ENCODE measurements around the gene DHODH.

Gene DHODH

DNA sequence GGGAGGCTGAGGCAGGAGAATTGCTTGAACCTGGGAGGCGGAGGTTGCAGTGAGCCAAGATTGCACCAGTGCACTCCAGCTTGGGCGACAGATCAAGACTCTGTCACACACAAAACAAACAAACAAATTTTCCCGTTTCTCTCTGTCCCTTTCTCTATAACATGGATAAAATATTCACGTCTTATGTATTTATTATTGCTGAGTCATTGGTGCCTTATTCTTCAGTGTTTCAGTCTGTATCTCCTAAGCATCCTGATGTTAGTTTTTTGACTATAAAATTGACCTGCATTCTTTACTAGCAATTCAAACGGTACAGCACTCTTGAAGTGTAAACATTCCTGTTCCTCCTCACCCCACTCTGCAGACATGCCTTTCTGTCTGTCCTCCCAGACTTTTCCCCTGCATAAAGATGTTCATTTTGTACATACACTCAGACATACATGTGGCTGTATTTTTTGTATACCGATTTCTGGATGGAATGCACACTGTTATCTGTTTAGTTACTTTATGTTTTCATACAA lies 16.4 kb downstream of the DHODH start:
- no CpG with 5 or more reads among the region's 6 CpGs for whole genome bisulfite sequencing, 2 donors (ENCODE audit: extremely low coverage in 2 of 2, insufficient read length in 2 of 2, insufficient replicate concordance in 1 of 2)
- peaks cover 3% of the 10 kb centered on the region for H3K79me1 ChIP-seq (ENCODE audit: low read depth, low read length)

DNA sequence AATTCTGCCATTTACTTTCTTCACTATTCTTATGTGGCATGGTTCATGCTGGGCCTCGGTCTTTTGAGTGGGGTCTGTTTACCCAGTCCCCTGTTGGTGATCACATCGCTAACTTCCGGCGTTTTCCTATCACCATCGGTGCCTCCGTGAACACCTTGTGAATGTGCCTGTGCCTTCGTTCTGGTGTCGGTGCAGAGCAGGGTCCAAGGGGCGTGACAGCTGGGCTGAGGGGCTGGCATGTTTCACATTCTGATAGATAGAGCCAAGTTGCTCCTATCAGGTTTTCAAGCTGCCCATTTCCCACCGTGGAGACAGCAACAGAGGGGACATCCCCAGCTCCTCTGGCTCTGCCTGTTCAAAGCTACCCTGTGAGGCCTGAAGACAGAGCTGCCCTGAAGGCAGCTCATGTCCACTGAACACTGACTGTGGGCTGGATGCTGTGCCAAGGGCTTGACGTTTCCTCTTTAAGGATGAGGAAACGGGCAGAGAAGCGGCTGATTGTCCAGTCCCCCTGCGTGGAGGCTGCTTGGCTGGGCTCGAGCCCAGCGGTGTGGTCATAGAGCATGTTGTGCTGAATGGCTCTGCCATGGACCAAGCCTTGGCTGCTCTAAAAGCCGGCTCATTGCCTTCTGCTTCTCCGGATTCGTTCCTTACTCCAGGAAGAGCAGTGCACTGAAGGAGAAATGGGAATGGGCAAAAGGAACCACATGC lies 17.0 kb downstream of the DHODH start:
- H3K9ac ChIP-seq (ENCODE audit: low read depth, low read length, poor library complexity): no peak overlapping the region
- H3K27me3 ChIP-seq (ENCODE audit: control insufficient read depth in 3 of 3, insufficient read depth in 3 of 3, low read depth in 1 of 3, low read length in 3 of 3): no peaks in the 10 kb centered on the region
- no peak overlapping the region for H2AFZ ChIP-seq (ENCODE audit: low read length)
- H3K79me1 ChIP-seq (ENCODE audit: low read depth, low read length): peaks cover 3% of the 10 kb centered on the region
- no peak overlapping the region for H3K18ac ChIP-seq (ENCODE audit: low read length)
- peaks cover 23 to 55% of the 10 kb centered on the region in 2 donors for H3K36me3 ChIP-seq (replicated peaks in 1 of 2; ENCODE audit: control insufficient read depth in 2 of 2, insufficient read depth in 2 of 2, low read length in 2 of 2)
- H4K8ac ChIP-seq (ENCODE audit: low read depth, low read length): peak overlapping the region; percentile 82
- no peak overlapping the region for H4K91ac ChIP-seq (ENCODE audit: low read depth, low read length, poor library complexity)
- H3K4me1 ChIP-seq (ENCODE audit: control insufficient read depth in 2 of 2, insufficient read depth in 1 of 2, low read depth in 1 of 2, low read length in 2 of 2): peaks cover 0 to 2% of the 10 kb centered on the region in 2 donors
- no peak overlapping the region for H3K4ac ChIP-seq (ENCODE audit: low read length)
- no peaks in the 10 kb centered on the region for H3K9me3 ChIP-seq (replicated peaks in 1 of 2; ENCODE audit: control insufficient read depth in 2 of 2, insufficient read depth in 1 of 2, low read depth in 1 of 2, low read length in 2 of 2)
- WGBS, 2 donors (ENCODE audit: extremely low coverage in 2 of 2, insufficient read length in 2 of 2, insufficient replicate concordance in 1 of 2): no CpG with 5 or more reads among the region's 19 CpGs
- no peak overlapping the region for H2BK15ac ChIP-seq (ENCODE audit: low read length)
- no peak overlapping the region for H2BK12ac ChIP-seq (ENCODE audit: low read length)
- peak overlapping the region; percentile 55 for H3K23ac ChIP-seq (ENCODE audit: low read depth, low read length, poor library complexity)
- H3K4me3 ChIP-seq (ENCODE audit: low read length in 2 of 2): no peak overlapping the region
- H2BK5ac ChIP-seq (ENCODE audit: low read length): no peak overlapping the region
- H2AK5ac ChIP-seq (ENCODE audit: low read depth, low read length): no peak overlapping the region
- H3K14ac ChIP-seq (ENCODE audit: low read length): no peak overlapping the region
- H3K27ac ChIP-seq (replicated peaks; ENCODE audit: low read length): no peak overlapping the region
- DNase-seq (ENCODE audit: low spot score): no peak
- no peak overlapping the region for H3K4me2 ChIP-seq (ENCODE audit: insufficient read depth, low read length, poor library complexity, severe bottlenecking)
- H2BK120ac ChIP-seq (ENCODE audit: low read depth, low read length): no peak overlapping the region

More for the DNA sequence above, 16.4 kb downstream of the DHODH start:
- H3K4me1 ChIP-seq (ENCODE audit: control insufficient read depth in 2 of 2, insufficient read depth in 1 of 2, low read depth in 1 of 2, low read length in 2 of 2): peaks cover 0 to 2% of the 10 kb centered on the region in 2 donors
- no peak overlapping the region for H3K27ac ChIP-seq (replicated peaks; ENCODE audit: low read length)
- H2BK5ac ChIP-seq (ENCODE audit: low read length): no peak overlapping the region
- no peak for DNase-seq (ENCODE audit: low spot score)
- H4K91ac ChIP-seq (ENCODE audit: low read depth, low read length, poor library complexity): no peak overlapping the region
- no peaks in the 10 kb centered on the region for H3K27me3 ChIP-seq (ENCODE audit: control insufficient read depth in 3 of 3, insufficient read depth in 3 of 3, low read depth in 1 of 3, low read length in 3 of 3)
- H2BK120ac ChIP-seq (ENCODE audit: low read depth, low read length): no peak overlapping the region
- H3K4me3 ChIP-seq (ENCODE audit: low read length in 2 of 2): no peak overlapping the region
- H3K9ac ChIP-seq (ENCODE audit: low read depth, low read length, poor library complexity): no peak overlapping the region
- H3K9me3 ChIP-seq (replicated peaks in 1 of 2; ENCODE audit: control insufficient read depth in 2 of 2, insufficient read depth in 1 of 2, low read depth in 1 of 2, low read length in 2 of 2): no peaks in the 10 kb centered on the region
- H2AFZ ChIP-seq (ENCODE audit: low read length): no peak overlapping the region
- peaks cover 23 to 59% of the 10 kb centered on the region in 2 donors for H3K36me3 ChIP-seq (replicated peaks in 1 of 2; ENCODE audit: control insufficient read depth in 2 of 2, insufficient read depth in 2 of 2, low read length in 2 of 2)
- H2BK15ac ChIP-seq (ENCODE audit: low read length): no peak overlapping the region
- H3K4ac ChIP-seq (ENCODE audit: low read length): no peak overlapping the region
- H3K14ac ChIP-seq (ENCODE audit: low read length): no peak overlapping the region
- H3K4me2 ChIP-seq (ENCODE audit: insufficient read depth, low read length, poor library complexity, severe bottlenecking): no peak overlapping the region
- no peak overlapping the region for H3K18ac ChIP-seq (ENCODE audit: low read length)
- H2AK5ac ChIP-seq (ENCODE audit: low read depth, low read length): no peak overlapping the region
- H2BK12ac ChIP-seq (ENCODE audit: low read length): no peak overlapping the region
- no peak overlapping the region for H3K23ac ChIP-seq (ENCODE audit: low read depth, low read length, poor library complexity)
- no peak overlapping the region for H4K8ac ChIP-seq (ENCODE audit: low read depth, low read length)

DNA sequence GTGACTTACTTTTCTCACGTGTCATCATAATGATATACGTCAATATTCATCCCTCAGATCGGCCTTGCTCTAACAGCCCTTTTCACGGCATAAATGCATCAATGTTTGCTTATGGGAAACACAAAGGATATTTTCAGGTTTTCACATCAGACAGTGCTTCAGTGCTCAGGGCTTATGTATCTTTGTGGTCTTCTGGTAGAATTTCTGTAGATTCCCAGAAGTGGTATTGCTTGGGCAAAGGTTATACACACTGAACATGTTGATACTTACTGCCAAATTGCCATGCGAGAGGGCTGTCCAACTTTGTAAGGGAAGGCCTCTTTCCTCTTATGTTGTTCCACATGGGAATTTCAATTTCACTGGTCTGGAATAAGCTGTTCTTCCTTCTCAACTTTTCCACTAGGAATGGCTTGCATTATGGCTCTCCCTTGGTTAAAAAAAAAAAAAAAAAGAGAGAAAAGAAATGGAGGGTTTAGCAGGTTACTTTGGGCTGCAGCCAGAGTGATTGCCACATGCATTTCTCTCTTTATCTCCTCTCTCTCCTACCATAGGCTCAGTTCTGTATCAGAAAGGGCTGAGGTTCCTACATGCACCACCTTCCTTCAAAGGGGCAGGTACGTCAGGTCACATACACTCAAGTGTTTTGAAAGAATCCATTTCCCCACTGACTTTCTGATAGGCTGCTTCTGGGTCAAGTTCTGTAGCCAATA lies 19.3 kb downstream of the DHODH start:
- Histone ChIP-seq H3K4me3 (ENCODE audit: low read length in 2 of 2) (no peak overlapping the region), H3K23ac (ENCODE audit: low read depth, low read length, poor library complexity) (no peak overlapping the region), H3K9ac (ENCODE audit: low read depth, low read length, poor library complexity) (no peak overlapping the region), H2AFZ (ENCODE audit: low read length) (no peak overlapping the region), H3K4me1 (ENCODE audit: control insufficient read depth in 2 of 2, insufficient read depth in 1 of 2, low read depth in 1 of 2, low read length in 2 of 2) (no peaks in the 10 kb centered on the region), H2BK120ac (ENCODE audit: low read depth, low read length) (no peak overlapping the region), H2AK5ac (ENCODE audit: low read depth, low read length) (no peak overlapping the region), H2BK15ac (ENCODE audit: low read length) (no peak overlapping the region), H3K4me2 (ENCODE audit: insufficient read depth, low read length, poor library complexity, severe bottlenecking) (no peak overlapping the region), H3K27ac (replicated peaks; ENCODE audit: low read length) (no peak overlapping the region), H3K18ac (ENCODE audit: low read length) (no peak overlapping the region), H3K4ac (ENCODE audit: low read length) (no peak overlapping the region), H3K9me3 (replicated peaks in 1 of 2; ENCODE audit: control insufficient read depth in 2 of 2, insufficient read depth in 1 of 2, low read depth in 1 of 2, low read length in 2 of 2) (no peaks in the 10 kb centered on the region), H4K8ac (ENCODE audit: low read depth, low read length) (no peak overlapping the region), H3K14ac (ENCODE audit: low read length) (no peak overlapping the region), H4K91ac (ENCODE audit: low read depth, low read length, poor library complexity) (no peak overlapping the region), H3K79me1 (ENCODE audit: low read depth, low read length) (peaks cover 1% of the 10 kb centered on the region), H2BK5ac (ENCODE audit: low read length) (no peak overlapping the region), H2BK12ac (ENCODE audit: low read length) (no peak overlapping the region), H3K36me3 (replicated peaks in 1 of 2; ENCODE audit: control insufficient read depth in 2 of 2, insufficient read depth in 2 of 2, low read length in 2 of 2) (peaks cover 20 to 33% of the 10 kb centered on the region in 2 donors), H3K27me3 (ENCODE audit: control insufficient read depth in 3 of 3, insufficient read depth in 3 of 3, low read depth in 1 of 3, low read length in 3 of 3) (no peaks in the 10 kb centered on the region)
- DNase-seq (ENCODE audit: low spot score): no peak
- whole genome bisulfite sequencing, 2 donors (ENCODE audit: extremely low coverage in 2 of 2, insufficient read length in 2 of 2, insufficient replicate concordance in 1 of 2): no CpG with 5 or more reads among the region's 6 CpGs

GRCh38 chr16:72029567-72030271 lies 21.2 kb downstream of the DHODH start:
- Histone ChIP-seq H3K18ac (ENCODE audit: low read length) (no peak overlapping the region), H2AK5ac (ENCODE audit: low read depth, low read length) (no peak overlapping the region), H2BK120ac (ENCODE audit: low read depth, low read length) (no peak overlapping the region), H2BK5ac (ENCODE audit: low read length) (no peak overlapping the region), H3K14ac (ENCODE audit: low read length) (no peak overlapping the region), H2BK15ac (ENCODE audit: low read length) (no peak overlapping the region), H4K91ac (ENCODE audit: low read depth, low read length, poor library complexity) (no peak overlapping the region), H3K36me3 (replicated peaks in 1 of 2; ENCODE audit: control insufficient read depth in 2 of 2, insufficient read depth in 2 of 2, low read length in 2 of 2) (peaks cover 8 to 14% of the 10 kb centered on the region in 2 donors), H2AFZ (ENCODE audit: low read length) (no peak overlapping the region), H3K4me1 (ENCODE audit: control insufficient read depth in 2 of 2, insufficient read depth in 1 of 2, low read depth in 1 of 2, low read length in 2 of 2) (no peaks in the 10 kb centered on the region), H3K27ac (replicated peaks; ENCODE audit: low read length) (no peak overlapping the region), H4K8ac (ENCODE audit: low read depth, low read length) (no peak overlapping the region), H3K79me1 (ENCODE audit: low read depth, low read length) (peaks cover 1% of the 10 kb centered on the region), H3K9ac (ENCODE audit: low read depth, low read length, poor library complexity) (no peak overlapping the region), H3K4me2 (ENCODE audit: insufficient read depth, low read length, poor library complexity, severe bottlenecking) (no peak overlapping the region), H3K27me3 (ENCODE audit: control insufficient read depth in 3 of 3, insufficient read depth in 3 of 3, low read depth in 1 of 3, low read length in 3 of 3) (no peaks in the 10 kb centered on the region), H3K23ac (ENCODE audit: low read depth, low read length, poor library complexity) (no peak overlapping the region), H3K4ac (ENCODE audit: low read length) (no peak overlapping the region), H2BK12ac (ENCODE audit: low read length) (no peak overlapping the region), H3K9me3 (replicated peaks in 1 of 2; ENCODE audit: control insufficient read depth in 2 of 2, insufficient read depth in 1 of 2, low read depth in 1 of 2, low read length in 2 of 2) (no peaks in the 10 kb centered on the region), H3K4me3 (ENCODE audit: low read length in 2 of 2) (no peak overlapping the region)
- no CpG with 5 or more reads among the region's 7 CpGs for WGBS, 2 donors (ENCODE audit: extremely low coverage in 2 of 2, insufficient read length in 2 of 2, insufficient replicate concordance in 1 of 2)
- DNase-seq (ENCODE audit: low spot score): no peak
